NT2/D1 (cell line): ENCODE measurements around the gene C15orf61.

Source experiments
- DNase-seq: peaks from one replicate; pipeline ENCODE4 v3.0.0-alpha.2; 2011; ENCODE audit warnings: low read depth, low spot score
- H3K27me3 ChIP-seq: 2 replicates; pipeline ENCODE4 v1.6.0; 2011; ENCODE audit warnings: mild to moderate bottlenecking; ENCODE audit not compliant: insufficient read length, insufficient read depth
- H3K36me3 ChIP-seq: 2 replicates; pipeline ENCODE4 v1.6.1; 2011; ENCODE audit warnings: mild to moderate bottlenecking, low read length, mixed read lengths; ENCODE audit not compliant: insufficient read depth, insufficient read length
- H3K4me1 ChIP-seq: 2 replicates; pipeline ENCODE4 v1.5.1; 2011; ENCODE audit not compliant: insufficient read depth, insufficient read length
- H3K4me3 ChIP-seq: 2 replicates; pipeline ENCODE4 v1.5.1; 2011; ENCODE audit warnings: low read depth; ENCODE audit not compliant: insufficient read length
- H3K9ac ChIP-seq: 2 replicates; pipeline ENCODE4 v1.6.0; 2011; ENCODE audit warnings: low read depth; ENCODE audit not compliant: insufficient read length
- H3K9me3 ChIP-seq: 2 replicates; pipeline ENCODE4 v1.5.1; 2011; ENCODE audit warnings: mild to moderate bottlenecking, low read length; ENCODE audit not compliant: insufficient read depth
- SUZ12 ChIP-seq: IDR thresholded peaks from 2 replicates; pipeline ENCODE4 v1.6.1; 2011; ENCODE audit not compliant: insufficient read length, insufficient read depth; ENCODE audit errors: extremely low read depth
- YY1 ChIP-seq: IDR thresholded peaks from 2 replicates; pipeline ENCODE4 v1.6.1; 2011; ENCODE audit not compliant: insufficient read length, insufficient read depth
- ZNF274 ChIP-seq: IDR thresholded peaks from 2 replicates; pipeline ENCODE4 v1.6.1; 2011; ENCODE audit warnings: mild to moderate bottlenecking, low read depth, low read length

Gene C15orf61

GRCh38 chr15:67575039-67575502 lies 54.1 kb downstream of the C15orf61 start:
- DNase-seq, result no peak
- TF ChIP-seq SUZ12, result no peak
- TF ChIP-seq ZNF274, result no peak
- no peak for TF ChIP-seq YY1
- H3K9ac ChIP-seq, result no peak overlapping the region
- no peaks in the 10 kb centered on the region for H3K4me1 ChIP-seq
- H3K27me3 ChIP-seq, result no peaks in the 10 kb centered on the region
- no peaks in the 10 kb centered on the region for H3K9me3 ChIP-seq
- H3K36me3 ChIP-seq, result no peaks in the 10 kb centered on the region
- H3K4me3 ChIP-seq, result no peak overlapping the region

GRCh38 chr15:67578020-67578600 lies 57.2 kb downstream of the C15orf61 start:
- Histone ChIP-seq H3K9me3 (no peaks in the 10 kb centered on the region), H3K9ac (no peak overlapping the region), H3K27me3 (no peaks in the 10 kb centered on the region), H3K4me3 (no peak overlapping the region), H3K4me1 (no peaks in the 10 kb centered on the region), H3K36me3 (no peaks in the 10 kb centered on the region)
- no peak for DNase-seq
- TF ChIP-seq YY1 (no peak), ZNF274 (no peak), SUZ12 (no peak)

DNA sequence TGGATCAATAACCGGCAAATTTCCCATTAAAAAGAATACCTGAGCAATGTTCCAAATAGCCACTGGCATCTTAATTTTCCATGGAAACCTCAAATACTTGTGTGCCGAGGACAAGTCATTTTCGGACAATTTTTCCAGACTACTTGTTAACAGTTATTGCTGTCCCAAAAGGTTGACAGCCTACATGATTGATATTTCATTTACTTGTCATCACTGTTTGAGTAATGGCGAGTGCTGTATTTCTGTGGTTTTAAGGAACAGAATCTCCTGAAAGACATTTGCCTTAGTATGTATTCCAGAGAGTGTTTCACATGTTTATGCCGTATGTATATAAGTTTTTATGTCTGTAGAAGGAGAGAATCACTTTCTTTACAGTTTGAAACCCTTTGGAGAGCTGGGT lies 58.2 kb downstream of the C15orf61 start:
- DNase-seq, result no peak
- H3K27me3 ChIP-seq, result no peaks in the 10 kb centered on the region
- H3K4me1 ChIP-seq, result no peaks in the 10 kb centered on the region
- TF ChIP-seq YY1, result no peak
- TF ChIP-seq SUZ12, result no peak
- TF ChIP-seq ZNF274, result no peak
- H3K9me3 ChIP-seq, result no peaks in the 10 kb centered on the region
- H3K4me3 ChIP-seq, result no peak overlapping the region
- H3K9ac ChIP-seq, result no peak overlapping the region
- H3K36me3 ChIP-seq, result no peaks in the 10 kb centered on the region
